Measurements from ENCODE around the gene SPCS1. TPM values are rescaled to one million over a fixed set of nuclear protein-coding genes. Genes with fewer than 3 reads are reported as not detected.
"Not testable (repeated sequence)": the region's sequence is repeated elsewhere in the genome, so short reads cannot be mapped to it uniquely, and the experiment has no call there.

SPCS1 gene
- total and polyA plus RNA-seq, 7 donors: 62.0 to 191 (median 113) TPM

GRCh38 chr3:52721730-52722008 is 15.8 kb downstream of the SPCS1 start:
- TF ChIP-seq CTCF (IDR thresholded peaks at IDR 0.05): no peak
- TF ChIP-seq EP300 (IDR thresholded peaks at IDR 0.05): no peak
- no peak for TF ChIP-seq POLR2A (IDR thresholded peaks at IDR 0.05)
- TF ChIP-seq POLR2AphosphoS5 (IDR thresholded peaks at IDR 0.05): no peak
- intact Hi-C loops (cut with DNase I): no loop called here

GRCh38 chr3:52722491-52722890 is 16.6 kb downstream of the SPCS1 start:
- intact Hi-C loops (cut with DNase I): no loop called here
- no peak for DNase-seq
- H3K36me3 ChIP-seq: peaks cover 0 to 14% (median 9%) of the 10 kb centered on the region in 4 donors
- no peaks in the 10 kb centered on the region for H3K27me3 ChIP-seq
- no peak overlapping the region for H3K27ac ChIP-seq
- WGBS, 2 donors: 95% methylated on average over 7 of the region's 7 CpGs
- no peaks in the 10 kb centered on the region for H3K9me3 ChIP-seq
- H3K4me3 ChIP-seq: no peak overlapping the region
- TF ChIP-seq POLR2A (IDR thresholded peaks at IDR 0.05) (no peak), CTCF (IDR thresholded peaks at IDR 0.05) (no peak), POLR2AphosphoS5 (IDR thresholded peaks at IDR 0.05) (no peak), EP300 (IDR thresholded peaks at IDR 0.05) (no peak)
- H3K4me1 ChIP-seq: no peaks in the 10 kb centered on the region

More at GRCh38 chr3:52721730-52722008, 15.8 kb downstream of the SPCS1 start:
- no peak overlapping the region for H3K27ac ChIP-seq
- no peaks in the 10 kb centered on the region for H3K27me3 ChIP-seq
- no peak overlapping the region for H3K4me3 ChIP-seq
- WGBS, 2 donors: 95 to 96% methylated on average over 1 of the region's 1 CpG
- peaks cover 0 to 14% (median 9%) of the 10 kb centered on the region in 4 donors for H3K36me3 ChIP-seq
- H3K9me3 ChIP-seq: no peaks in the 10 kb centered on the region
- no peak for DNase-seq
- no peaks in the 10 kb centered on the region for H3K4me1 ChIP-seq

- TF ChIP-seq POLR2A (IDR thresholded peaks at IDR 0.05) (no peak), POLR2AphosphoS5 (IDR thresholded peaks at IDR 0.05) (no peak), CTCF (IDR thresholded peaks at IDR 0.05) (no peak), EP300 (IDR thresholded peaks at IDR 0.05) (no peak)
- no peak for DNase-seq
- WGBS, 2 donors: 96% methylated on average over 5 of the region's 5 CpGs
- no peak overlapping the region for H3K27ac ChIP-seq
- H3K36me3 ChIP-seq: peaks cover 3 to 15% (median 5%) of the 10 kb centered on the region in 4 donors
- no peaks in the 10 kb centered on the region for H3K9me3 ChIP-seq
- H3K4me3 ChIP-seq: no peak overlapping the region
- no peaks in the 10 kb centered on the region for H3K4me1 ChIP-seq
- intact Hi-C loops (cut with DNase I): no loop called here
- H3K27me3 ChIP-seq: no peaks in the 10 kb centered on the region
These were observed 18.0 kb downstream of the SPCS1 start for GRCh38 chr3:52723935-52724334.

- DNase-seq: no peak
- H3K9me3 ChIP-seq: no peaks in the 10 kb centered on the region
- H3K27ac ChIP-seq: no peak overlapping the region
- peaks cover 0 to 15% (median 3%) of the 10 kb centered on the region in 4 donors for H3K36me3 ChIP-seq
- no peaks in the 10 kb centered on the region for H3K27me3 ChIP-seq
- 22 to 85% methylated on average over 1 of the region's 1 CpG for WGBS, 2 donors
- intact Hi-C loops (cut with DNase I): no loop called here
- H3K4me3 ChIP-seq: no peak overlapping the region
- TF ChIP-seq CTCF (IDR thresholded peaks at IDR 0.05) (no peak), POLR2AphosphoS5 (IDR thresholded peaks at IDR 0.05) (no peak)
- H3K4me1 ChIP-seq: no peaks in the 10 kb centered on the region
These were observed 18.6 kb downstream of the SPCS1 start for GRCh38 chr3:52724511-52724910.

- DNase-seq; H3K9me3 ChIP-seq; H3K4me1 ChIP-seq; intact Hi-C loops (cut with DNase I); H3K4me3 ChIP-seq; H3K27me3 ChIP-seq; H3K27ac ChIP-seq: not testable (repeated sequence)
- peaks cover 6 to 53% (median 16%) of the 10 kb centered on the region in 4 donors for H3K36me3 ChIP-seq
- WGBS, 2 donors: 17 to 83% methylated on average over 3 of the region's 3 CpGs
These were observed 22.8 kb downstream of the SPCS1 start for GRCh38 chr3:52728753-52729152.
